Measurements from ENCODE around the gene IL18.
"Not testable (repeated sequence)": the region's sequence is repeated elsewhere in the genome, so short reads cannot be mapped to it uniquely, and the experiment has no call there.

The IL18 gene

DNA sequence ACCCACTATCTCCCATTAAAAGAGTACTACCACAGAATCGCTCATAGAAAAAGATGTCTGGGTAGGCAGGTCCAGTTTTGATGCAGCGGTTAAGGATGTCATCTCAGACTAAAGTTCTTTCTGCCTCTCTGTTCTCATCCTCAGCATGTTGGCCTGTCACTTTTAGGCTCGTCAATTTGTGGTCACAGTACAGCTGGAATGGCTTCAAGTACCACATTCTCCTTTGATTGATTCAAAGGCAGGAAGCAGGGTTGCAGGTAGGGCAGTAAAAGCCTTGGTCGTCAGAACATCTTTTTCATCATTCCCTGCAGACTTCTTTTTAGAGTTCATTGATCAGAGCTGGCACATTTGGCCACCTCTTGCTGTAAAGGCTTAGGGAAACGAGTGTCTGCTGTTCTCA lies 48.5 kb downstream of the IL18 start:
- DNase-seq = no peak

DNA sequence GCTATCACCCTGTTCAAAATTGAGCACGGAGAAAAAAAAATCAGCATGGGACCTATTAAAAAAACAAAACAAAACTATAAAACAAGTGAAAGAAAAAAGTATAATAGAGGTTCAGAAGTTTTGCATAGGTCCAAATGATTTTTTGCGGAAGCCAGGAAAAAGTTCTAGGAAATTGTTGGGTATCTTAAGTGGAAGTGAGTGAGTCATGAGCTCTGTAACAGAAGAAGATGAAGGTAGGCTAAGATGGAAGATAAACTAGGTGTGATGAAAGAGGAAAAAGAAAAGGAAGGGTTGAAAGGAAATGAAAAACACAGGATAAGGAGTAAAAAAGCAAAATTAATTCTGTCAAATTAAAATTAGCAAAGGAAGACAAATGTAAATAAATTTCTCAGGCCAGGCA lies 49.4 kb downstream of the IL18 start:
- DNase-seq = no peak

DNA sequence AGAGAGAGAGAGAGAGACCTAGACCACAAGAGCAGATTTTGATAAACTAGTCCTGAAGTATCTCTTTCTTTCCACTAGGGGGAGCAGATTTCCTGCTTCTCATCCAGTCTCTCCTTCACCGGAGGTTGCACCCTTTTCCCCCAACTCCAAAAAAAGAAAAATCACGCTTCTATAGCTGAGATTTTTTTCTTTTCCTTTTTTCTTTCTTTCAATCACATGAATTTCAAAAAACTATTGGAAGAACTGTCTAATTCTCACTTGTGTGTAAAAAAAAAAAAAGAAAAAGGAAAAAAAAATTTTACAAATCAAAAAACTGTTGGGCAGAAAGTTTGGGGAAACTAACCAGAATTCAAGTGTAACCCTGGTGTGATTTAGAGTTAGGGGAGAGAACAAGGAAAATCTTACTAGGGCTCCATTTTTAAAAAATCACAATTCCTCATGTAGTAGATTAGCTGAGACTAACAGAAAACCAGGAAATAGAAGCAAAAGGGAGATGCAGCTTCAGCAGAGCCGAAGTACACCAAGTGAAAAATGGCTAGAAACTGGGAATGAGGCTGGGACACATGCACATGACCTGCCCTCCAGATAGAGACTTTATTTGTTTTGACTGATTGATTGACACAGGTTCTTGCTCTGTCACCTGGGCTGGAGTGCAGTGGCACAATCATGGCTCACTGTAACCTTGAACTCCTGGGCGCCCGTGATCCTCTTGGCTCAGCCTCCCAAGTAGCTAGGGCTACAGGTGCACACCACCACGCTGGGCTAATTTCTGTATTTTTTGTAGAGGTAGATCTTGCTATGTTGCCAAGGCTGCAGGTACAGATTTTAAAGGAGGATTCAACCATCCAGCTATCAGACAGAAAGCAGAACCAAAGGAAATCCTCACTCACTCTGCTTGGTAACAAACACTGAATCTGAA lies 50.1 kb downstream of the IL18 start:
- DNase-seq = no peak

DNA sequence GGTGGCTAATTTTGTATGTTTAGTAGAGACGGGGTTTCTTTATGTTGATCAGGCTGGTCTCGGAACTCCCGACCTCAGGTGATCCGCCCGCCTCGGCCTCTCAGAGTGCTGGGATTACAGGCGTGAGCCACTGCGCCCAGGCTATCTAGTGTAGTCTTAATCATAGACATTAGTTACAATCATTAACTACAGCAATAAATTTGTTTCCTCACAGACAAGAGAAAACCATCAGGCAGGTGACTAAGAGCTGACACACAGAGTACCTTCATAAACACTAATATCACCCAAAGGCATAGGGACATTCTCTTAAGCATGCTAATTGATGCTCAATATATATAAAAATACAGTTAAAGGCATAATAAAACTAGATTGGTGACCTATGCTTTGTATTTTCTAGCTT lies 57.8 kb downstream of the IL18 start:
- no peak for DNase-seq

DNA sequence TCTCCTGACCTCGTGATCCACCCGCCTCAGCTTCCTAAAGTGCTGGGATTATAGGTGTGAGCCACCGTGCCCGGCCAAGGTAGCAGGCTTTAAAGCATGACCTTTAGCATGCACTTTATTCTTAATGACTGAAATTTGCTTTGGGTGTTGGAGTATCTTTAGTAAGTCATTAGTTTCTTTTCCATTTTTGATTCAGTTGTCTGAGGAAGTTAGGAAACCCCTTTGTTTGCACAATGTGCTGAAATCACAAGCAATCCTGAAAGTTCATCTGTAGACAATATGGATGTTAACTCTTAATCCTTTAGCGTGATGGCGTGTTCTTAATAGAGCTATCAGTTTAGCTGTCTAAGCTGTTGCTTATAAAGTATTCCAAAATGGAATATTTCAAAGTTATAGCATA lies 60.4 kb downstream of the IL18 start:
- no peak for DNase-seq

DNA sequence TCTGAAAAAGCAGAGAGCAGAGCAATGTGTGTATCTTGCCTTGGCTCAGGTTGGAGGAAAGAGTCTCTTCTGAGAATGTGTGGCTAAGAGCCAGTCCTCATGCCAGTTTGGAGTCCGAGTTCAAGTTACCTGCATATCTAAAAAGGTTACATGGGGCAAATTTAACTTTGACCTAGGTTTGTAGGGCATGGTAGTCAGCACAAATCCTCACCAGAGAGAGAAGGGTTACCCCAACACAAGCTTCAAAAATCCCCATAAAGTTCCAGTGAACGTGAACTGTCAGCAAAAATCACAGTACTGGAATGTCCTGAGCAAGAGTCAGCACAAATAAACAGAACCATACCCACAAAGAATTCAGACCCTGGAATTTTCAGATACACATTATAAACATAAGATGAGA lies 63.4 kb downstream of the IL18 start:
- no peak for DNase-seq

DNA sequence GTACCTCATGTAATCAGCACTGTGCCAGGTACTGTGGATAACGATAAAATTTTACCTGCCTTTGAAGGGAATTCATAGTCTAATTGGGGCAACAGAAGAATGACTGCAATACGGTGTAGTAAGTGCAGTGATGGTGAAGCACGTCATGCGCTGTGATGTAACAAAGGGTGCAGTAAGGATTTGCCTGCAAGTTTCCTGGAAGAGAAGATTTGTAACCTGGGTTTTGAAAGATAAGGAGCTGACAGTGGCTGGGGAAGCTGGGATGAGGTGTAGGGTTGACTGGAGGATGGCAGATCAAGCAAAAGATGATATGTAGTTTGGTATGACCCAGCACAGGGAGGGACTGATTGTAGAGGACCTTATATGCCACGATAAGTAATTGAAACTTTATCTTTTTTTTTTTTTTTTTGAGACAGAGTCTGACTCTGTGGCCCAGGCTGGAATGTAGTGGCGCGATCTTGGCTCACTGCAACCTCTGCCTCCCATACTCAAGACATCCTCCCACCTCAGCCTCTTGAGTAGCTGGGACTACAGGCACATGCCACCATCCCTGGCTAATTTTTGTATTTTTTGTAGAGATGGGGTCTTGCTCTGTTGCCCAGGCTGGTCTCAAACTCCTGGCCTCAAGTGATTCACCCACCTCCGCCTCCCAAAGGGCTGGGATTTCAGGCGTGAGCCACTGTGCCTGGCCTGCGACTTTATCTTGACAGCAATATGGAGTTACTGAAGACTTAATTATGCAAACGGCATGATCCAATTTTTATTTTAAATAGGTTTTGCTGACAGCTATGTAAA lies 66.0 kb downstream of the IL18 start:
- DNase-seq = no peak

DNA sequence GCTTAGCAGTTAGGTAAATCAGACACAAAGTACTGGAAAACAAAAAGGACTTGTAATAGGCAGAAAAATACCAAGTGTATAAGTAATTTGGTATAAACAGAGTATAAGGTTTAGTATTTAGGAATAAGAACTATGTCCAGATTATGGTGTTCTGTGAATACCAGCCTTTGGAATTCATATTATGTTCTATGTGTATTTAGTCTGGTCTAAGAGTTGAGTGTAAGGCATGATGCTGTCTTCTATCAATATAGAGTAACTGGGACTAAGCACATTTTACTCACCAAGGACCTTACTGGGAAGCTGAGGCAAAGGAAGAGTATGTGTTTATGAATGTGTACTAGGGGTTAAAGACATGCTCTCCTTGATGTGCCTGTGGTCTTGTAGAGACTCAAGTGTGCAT lies 67.7 kb downstream of the IL18 start:
- DNase-seq = no peak

DNA sequence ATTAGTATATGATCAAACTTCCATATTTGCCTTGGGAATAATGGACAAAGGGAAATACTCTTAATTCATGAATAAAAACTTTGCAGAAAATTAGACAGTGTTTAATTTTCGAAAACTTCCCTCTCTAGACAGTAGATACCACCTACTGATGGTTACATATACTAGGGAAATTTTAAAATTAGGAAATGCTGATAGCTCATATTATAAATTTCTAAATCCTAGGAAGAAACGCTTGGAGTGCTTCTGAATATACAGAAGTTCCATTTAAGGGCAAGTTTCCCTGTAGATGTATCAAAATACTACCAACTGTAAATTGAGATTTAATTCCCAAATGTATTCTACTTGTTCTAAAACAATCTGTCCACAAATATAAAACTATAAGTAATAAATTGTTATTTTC lies 68.6 kb downstream of the IL18 start:
- DNase-seq = not testable (repeated sequence)

Data from right hindlimb (tissue), 1 donor.